HG03442 (cell line): Measurements from ENCODE around the gene JADE3.

Source experiments
- ATAC-seq: cut with Tn5 transposase; IDR thresholded peaks from one replicate; pipeline ENCODE4 v1.9.1; 2021; ENCODE audit warnings: mild to moderate bottlenecking, moderate library complexity; ENCODE audit not compliant: unreplicated experiment

Gene JADE3

GRCh38 chrX:46912098-46912602 lies at the start of gene JADE3:
Gene JADE3 (plus strand): TSS chrX:46912421. CDS start chrX:46984895, 72,474 bp downstream.
- peak; percentile 49 for ATAC-seq

GRCh38 chrX:46863072-46863471 lies 49.1 kb upstream of the JADE3 start:
- no peak for ATAC-seq

- no peak for ATAC-seq
Measured at GRCh38 chrX:46864606-46865005, 47.6 kb upstream of the JADE3 start.

GRCh38 chrX:46865281-46865680 lies 46.9 kb upstream of the JADE3 start:
- no peak for ATAC-seq

DNA sequence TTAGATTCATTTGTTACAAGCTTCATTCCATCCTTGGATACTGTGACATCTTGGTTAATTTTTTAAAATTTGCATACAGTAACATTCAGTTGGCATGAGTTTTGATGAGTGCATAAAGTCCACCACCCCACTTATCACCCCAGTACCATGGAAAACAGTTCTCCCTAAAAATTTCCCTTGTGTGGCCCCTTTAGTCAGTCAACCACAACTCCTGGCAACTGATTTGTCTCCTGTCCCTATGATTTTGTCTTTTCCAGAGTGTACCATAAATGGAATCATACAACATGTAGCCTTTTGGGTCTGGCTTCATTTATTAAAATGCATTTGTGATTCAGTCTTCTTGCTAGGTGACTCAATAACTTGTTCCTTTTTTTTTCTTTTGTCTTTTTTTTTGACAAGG lies 45.5 kb upstream of the JADE3 start:
- ATAC-seq, result no peak

GRCh38 chrX:46873746-46874145 lies 38.5 kb upstream of the JADE3 start:
- no peak for ATAC-seq

DNA sequence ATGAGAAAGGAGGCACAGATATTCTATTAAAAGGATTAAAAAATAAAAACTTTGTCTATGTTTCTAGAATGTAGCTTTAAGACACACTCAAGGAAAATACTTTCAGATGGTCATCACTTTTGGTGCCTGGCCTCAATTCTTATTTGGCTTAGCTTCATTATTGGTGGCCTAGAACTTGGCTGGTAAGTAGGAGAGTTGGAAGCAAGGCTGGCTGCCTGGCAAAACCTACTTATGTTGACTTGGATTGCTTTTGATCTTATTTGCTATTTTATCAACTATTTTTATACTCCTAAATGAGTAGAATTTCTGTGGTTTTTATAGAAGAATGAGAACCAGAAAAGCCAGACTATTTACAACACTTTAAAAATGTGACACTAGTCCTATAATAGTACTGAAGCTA lies 35.3 kb upstream of the JADE3 start:
- ATAC-seq, result no peak

- ATAC-seq, result no peak
Measured at GRCh38 chrX:46882266-46882665, 30.0 kb upstream of the JADE3 start.

- ATAC-seq, result no peak
Measured at GRCh38 chrX:46884799-46885198, 27.4 kb upstream of the JADE3 start.

DNA sequence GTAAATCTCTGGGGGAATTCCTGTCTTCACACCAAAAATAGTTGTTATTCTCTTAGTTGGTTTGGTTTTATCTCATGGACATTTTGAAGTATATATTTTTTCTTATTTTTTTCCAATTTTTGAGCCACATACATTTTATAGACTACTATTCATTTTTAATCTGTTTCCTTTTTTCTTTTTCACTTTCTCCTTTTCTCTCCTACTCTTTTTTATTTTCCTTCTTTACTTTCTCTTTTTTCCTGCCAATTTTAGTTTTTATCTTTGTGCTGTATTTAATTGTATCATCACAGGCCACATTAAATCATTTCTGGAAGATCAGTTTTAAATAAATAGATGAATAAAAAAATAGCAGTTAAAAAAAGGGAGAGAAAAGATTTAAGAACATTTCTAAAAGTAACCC lies 14.0 kb upstream of the JADE3 start:
- ATAC-seq, result no peak

GRCh38 chrX:46903458-46904242 lies 8.6 kb upstream of the JADE3 start:
- peak; percentile 93 for ATAC-seq

GRCh38 chrX:46904626-46905025 lies 7.6 kb upstream of the JADE3 start:
- no peak for ATAC-seq

DNA sequence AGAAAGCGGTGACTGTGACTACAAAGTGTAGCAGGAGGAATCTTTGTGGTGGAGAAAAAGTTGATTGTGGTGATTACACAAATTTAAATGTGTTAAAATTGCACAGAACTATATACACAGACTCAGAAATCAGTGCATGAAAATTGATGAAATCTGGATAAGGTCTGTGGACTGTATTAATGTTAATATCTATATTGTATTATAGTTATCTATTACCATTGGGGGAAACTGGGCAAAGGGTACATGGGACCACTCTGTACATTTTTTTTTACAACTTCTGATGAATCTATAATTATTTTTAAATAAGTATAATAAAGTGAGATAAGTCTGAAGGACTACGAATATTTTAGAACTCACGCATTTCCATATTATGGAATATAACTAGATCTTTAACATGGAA lies 1.8 kb upstream of the JADE3 start:
- ATAC-seq, result no peak

- ATAC-seq, result peak; percentile 50
Measured at GRCh38 chrX:46912603-46913491, 626 bp downstream of the JADE3 start.

DNA sequence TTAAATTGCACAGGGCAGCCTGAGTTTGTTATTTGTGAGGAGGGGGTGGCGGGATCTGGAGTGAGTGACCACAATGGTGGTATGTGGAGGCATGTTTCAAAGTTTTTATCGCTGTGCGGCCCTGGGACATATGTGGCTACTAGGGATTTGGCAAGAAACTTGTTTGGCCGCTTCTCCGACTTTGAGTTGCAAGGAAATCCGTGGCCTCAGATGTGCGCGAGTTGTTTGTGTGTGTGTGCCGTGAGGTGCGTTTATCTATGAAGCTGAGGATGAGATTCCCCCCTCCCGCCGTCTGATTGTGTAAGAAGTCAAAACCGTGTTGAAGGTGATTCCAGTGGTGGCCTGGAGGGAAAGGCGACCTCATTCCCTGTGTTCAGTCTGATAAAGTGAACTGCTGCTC lies 1.4 kb downstream of the JADE3 start:
- ATAC-seq, result no peak

GRCh38 chrX:46916273-46916672 lies 4.1 kb downstream of the JADE3 start:
- no peak for ATAC-seq

- no peak for ATAC-seq
Measured at GRCh38 chrX:46917622-46918021, 5.4 kb downstream of the JADE3 start.

- ATAC-seq, result no peak
Measured at GRCh38 chrX:46918434-46918833, 6.2 kb downstream of the JADE3 start.

- no peak for ATAC-seq
Measured at GRCh38 chrX:46920235-46920634, 8.0 kb downstream of the JADE3 start.

DNA sequence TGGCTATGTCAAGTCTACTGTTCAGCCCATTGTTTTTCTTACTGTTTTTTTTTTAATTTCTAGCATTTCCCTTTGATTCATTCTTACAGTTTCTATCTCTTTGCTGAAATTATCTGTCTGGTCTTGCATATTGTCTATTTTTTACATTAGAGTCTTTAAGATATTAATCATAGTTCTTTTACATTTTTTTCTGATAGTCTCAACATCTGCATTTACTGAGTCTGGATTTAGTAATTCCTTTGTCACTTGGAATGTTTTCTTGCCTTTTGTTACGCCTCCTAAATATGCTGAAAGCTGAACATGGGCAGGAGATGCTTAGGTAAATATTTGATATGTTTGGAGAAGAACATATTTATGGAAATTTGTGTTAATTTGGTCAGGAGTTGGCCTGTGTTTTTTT lies 10.4 kb downstream of the JADE3 start:
- no peak for ATAC-seq

- ATAC-seq, result no peak
Measured at GRCh38 chrX:46927718-46928117, 15.5 kb downstream of the JADE3 start.
